Peyer's patch (tissue), 4 donors: ENCODE results near the gene COMMD4. TPM values are rescaled to one million over a fixed set of nuclear protein-coding genes. Genes with fewer than 3 reads are reported as not detected.
A peak's percentile ranks its signal among the peaks of the same experiment; 100 is the strongest.
"Not testable (repeated sequence)": the region's sequence is repeated elsewhere in the genome, so short reads cannot be mapped to it uniquely, and the experiment has no call there.

Experiments
- DNase-seq, 3 donors: peaks; one replicate each; pipeline ENCODE4 v3.0.0-alpha.2; 2017 to 2019
- H3K27ac ChIP-seq, 4 donors: fragments of 200-600 bp; sonication (generic); one replicate each; pipeline ENCODE4 v1.5.1; 2016 to 2019
- H3K27me3 ChIP-seq, 2 donors: fragments of 200-600 bp; sonication (generic); one replicate each; pipeline ENCODE4 v1.5.1; 2019
- H3K36me3 ChIP-seq, 3 donors: fragments of 200-600 bp; sonication (generic); one replicate each; pipeline ENCODE4 v1.5.1; 2016 to 2019
- H3K4me1 ChIP-seq, 4 donors: fragments of 200-600 bp; sonication (generic); one replicate each; pipeline ENCODE4 v1.5.1; 2016 to 2019
- H3K4me3 ChIP-seq, 4 donors: fragments of 200-600 bp; sonication (generic); 1 replicate in 3 of 4; 2 replicates in 1 of 4; pipeline ENCODE4 v1.5.1; 2016 to 2019; ENCODE audit warnings: mild to moderate bottlenecking in 1 of 4
- H3K9me3 ChIP-seq, 4 donors: fragments of 200-600 bp; sonication (generic); one replicate each; pipeline ENCODE4 v1.5.1; 2016 to 2019; ENCODE audit warnings: mild to moderate bottlenecking in 1 of 4
- POLR2A ChIP-seq, 2 donors: fragments of 450-650 bp; IDR thresholded peaks; one replicate each; pipeline ENCODE4 v1.5.1; 2017; ENCODE audit warnings: antibody characterized with exemption in 2 of 2, mild to moderate bottlenecking in 2 of 2, moderate library complexity in 2 of 2
- total RNA-seq, 4 donors: library from RNA; depleted of rRNA; stranded (reverse); fragments of >200 nt; gene quantifications; one replicate each; pipeline ENCODE4 v1.1.0, GENCODE V29; 2016
- TF ChIP-seq, protein P1 (sequence below), 6 experiments: fragments of 450-650 bp in 4 of 6; fragments of 200-600 bp in 2 of 6; sonication (generic) in 1 of 6; IDR thresholded peaks; one replicate each; pipeline ENCODE4 v1.5.1; 2017 to 2019; ENCODE audit warnings: antibody characterized with exemption in 6 of 6, mild to moderate bottlenecking in 3 of 6, moderate library complexity in 1 of 6

Gene COMMD4
- total RNA-seq, 4 donors from 2014 or later: 54.2 to 107 (median 68.0) TPM

DNA sequence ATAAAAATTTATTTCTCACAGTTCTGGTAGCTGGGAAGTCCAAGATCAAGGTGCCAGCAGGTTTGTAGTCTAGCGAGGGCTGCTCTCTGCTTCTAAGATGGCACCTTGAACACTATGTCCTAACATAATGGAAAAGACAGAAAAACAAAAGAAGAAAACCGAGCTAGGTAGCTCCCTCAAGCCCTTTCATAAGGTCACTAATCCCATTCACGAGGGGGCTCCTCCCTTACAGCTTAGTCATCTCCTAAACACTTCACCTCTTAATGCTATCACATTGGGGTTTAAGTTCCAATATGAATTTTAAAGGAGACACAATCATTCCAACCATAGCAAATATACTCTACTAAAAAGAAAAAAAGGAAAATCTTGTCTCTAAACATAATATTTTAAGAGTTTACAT is 29.7 kb upstream of the COMMD4 start:
- H3K36me3 ChIP-seq: no peaks in the 10 kb centered on the region
- H3K27me3 ChIP-seq: no peaks in the 10 kb centered on the region
- DNase-seq: no peak
- H3K27ac ChIP-seq: no peak overlapping the region
- no peaks in the 10 kb centered on the region for H3K4me1 ChIP-seq
- no peaks in the 10 kb centered on the region for H3K9me3 ChIP-seq
- TF ChIP-seq, protein P1, sequence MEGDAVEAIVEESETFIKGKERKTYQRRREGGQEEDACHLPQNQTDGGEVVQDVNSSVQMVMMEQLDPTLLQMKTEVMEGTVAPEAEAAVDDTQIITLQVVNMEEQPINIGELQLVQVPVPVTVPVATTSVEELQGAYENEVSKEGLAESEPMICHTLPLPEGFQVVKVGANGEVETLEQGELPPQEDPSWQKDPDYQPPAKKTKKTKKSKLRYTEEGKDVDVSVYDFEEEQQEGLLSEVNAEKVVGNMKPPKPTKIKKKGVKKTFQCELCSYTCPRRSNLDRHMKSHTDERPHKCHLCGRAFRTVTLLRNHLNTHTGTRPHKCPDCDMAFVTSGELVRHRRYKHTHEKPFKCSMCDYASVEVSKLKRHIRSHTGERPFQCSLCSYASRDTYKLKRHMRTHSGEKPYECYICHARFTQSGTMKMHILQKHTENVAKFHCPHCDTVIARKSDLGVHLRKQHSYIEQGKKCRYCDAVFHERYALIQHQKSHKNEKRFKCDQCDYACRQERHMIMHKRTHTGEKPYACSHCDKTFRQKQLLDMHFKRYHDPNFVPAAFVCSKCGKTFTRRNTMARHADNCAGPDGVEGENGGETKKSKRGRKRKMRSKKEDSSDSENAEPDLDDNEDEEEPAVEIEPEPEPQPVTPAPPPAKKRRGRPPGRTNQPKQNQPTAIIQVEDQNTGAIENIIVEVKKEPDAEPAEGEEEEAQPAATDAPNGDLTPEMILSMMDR (IDR thresholded peaks at IDR 0.05): no peak
- TF ChIP-seq POLR2A (IDR thresholded peaks at IDR 0.05): no peak
- no peak overlapping the region for H3K4me3 ChIP-seq

DNA sequence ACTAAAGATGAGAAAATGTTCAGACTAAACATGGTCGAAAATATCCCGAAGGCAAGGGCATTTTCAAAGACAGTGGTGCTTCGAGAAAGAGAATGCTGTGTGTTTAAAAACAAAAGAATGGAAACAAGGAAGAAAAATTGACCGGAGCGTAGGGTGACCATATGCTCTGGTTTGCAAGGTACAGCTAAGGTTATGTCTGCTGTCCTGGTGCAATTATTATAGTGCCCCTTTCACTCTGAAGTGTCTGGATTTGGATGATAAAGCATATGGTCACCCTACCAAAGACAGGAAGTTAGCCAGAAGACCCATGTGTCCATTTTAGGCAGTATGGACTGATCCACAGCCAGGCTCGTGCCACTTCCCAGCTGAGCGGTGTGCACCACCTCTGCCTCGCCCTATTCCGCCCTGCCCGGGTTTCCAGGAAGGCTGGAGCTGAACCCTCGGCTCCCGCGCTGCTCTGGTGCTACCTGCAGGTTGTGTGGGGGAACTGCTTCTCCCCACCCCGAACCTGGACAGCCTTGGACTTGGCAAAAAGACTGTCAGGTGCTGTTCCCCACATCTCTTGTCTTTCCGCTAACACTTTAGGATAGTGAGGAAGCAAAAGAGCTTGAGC is 28.0 kb upstream of the COMMD4 start:
- H3K36me3 ChIP-seq: no peaks in the 10 kb centered on the region
- H3K9me3 ChIP-seq: no peaks in the 10 kb centered on the region
- H3K4me1 ChIP-seq: no peaks in the 10 kb centered on the region
- no peaks in the 10 kb centered on the region for H3K27me3 ChIP-seq
- H3K4me3 ChIP-seq: no peak overlapping the region
- H3K27ac ChIP-seq: no peak overlapping the region
- TF ChIP-seq, protein P1 (IDR thresholded peaks at IDR 0.05): peak in 4 of 6 experiments; percentile 26 to 55 (median 48)
- no peak for TF ChIP-seq POLR2A (IDR thresholded peaks at IDR 0.05)
- DNase-seq: peak in 2 of 3 donors; percentile 65 to 67

- TF ChIP-seq, protein P1 (IDR thresholded peaks at IDR 0.05): no peak
- no peak for TF ChIP-seq POLR2A (IDR thresholded peaks at IDR 0.05)
Observed at GRCh38 chr15:75309711-75310110, 26.2 kb upstream of the COMMD4 start.

GRCh38 chr15:75312548-75312947 is 23.3 kb upstream of the COMMD4 start:
- H3K27me3 ChIP-seq, H3K9me3 ChIP-seq, H3K36me3 ChIP-seq: not testable (repeated sequence)

More at GRCh38 chr15:75309711-75310110, 26.2 kb upstream of the COMMD4 start:
- Histone ChIP-seq H3K4me1 (no peaks in the 10 kb centered on the region), H3K27me3 (no peaks in the 10 kb centered on the region), H3K27ac (no peak overlapping the region), H3K36me3 (no peaks in the 10 kb centered on the region), H3K4me3 (no peak overlapping the region), H3K9me3 (no peaks in the 10 kb centered on the region)
- DNase-seq: no peak

DNA sequence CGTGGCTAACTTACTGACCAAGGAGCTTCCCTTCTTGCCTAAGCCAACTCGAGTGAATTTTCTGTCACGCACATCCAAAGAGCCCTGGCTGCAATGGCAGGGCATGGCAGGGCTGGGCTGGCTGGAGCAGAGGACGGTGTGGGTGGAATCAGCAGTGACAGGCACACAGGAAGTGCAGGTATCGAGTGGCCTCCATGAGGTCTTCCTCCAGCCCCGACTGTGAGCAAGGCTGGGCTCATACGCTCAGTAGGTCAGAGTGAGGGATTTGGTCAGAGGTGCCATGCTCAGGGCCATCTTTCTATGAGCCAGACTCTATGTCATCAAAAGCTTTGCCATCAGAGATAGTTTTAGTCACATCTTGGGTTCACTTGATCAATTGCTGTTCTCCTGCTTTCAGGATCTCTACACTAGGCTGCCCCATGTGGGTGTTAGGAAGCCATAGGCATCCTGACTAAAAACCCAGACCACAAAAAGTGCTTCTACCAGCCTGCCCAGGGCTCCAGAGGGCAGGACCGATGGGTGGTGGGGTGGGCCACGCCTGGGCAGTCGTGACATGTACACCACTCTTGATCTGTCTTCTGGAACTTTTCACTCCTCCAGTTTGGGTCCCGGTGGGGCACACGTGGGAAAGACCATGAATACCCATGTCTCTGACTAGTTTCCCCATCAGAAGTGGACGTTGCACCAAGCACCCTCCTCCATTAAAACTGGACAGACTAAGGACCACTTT is 22.6 kb upstream of the COMMD4 start:
- no peaks in the 10 kb centered on the region for H3K4me1 ChIP-seq
- H3K36me3 ChIP-seq: no peaks in the 10 kb centered on the region
- no peaks in the 10 kb centered on the region for H3K9me3 ChIP-seq
- H3K27ac ChIP-seq: no peak overlapping the region
- no peak overlapping the region for H3K4me3 ChIP-seq
- DNase-seq: no peak
- H3K27me3 ChIP-seq: no peaks in the 10 kb centered on the region
- no peak for TF ChIP-seq POLR2A (IDR thresholded peaks at IDR 0.05)
- TF ChIP-seq, protein P1 (IDR thresholded peaks at IDR 0.05): no peak

More at GRCh38 chr15:75312548-75312947, 23.3 kb upstream of the COMMD4 start:
- not testable (repeated sequence) for H3K4me3 ChIP-seq, H3K4me1 ChIP-seq, DNase-seq, H3K27ac ChIP-seq

DNA sequence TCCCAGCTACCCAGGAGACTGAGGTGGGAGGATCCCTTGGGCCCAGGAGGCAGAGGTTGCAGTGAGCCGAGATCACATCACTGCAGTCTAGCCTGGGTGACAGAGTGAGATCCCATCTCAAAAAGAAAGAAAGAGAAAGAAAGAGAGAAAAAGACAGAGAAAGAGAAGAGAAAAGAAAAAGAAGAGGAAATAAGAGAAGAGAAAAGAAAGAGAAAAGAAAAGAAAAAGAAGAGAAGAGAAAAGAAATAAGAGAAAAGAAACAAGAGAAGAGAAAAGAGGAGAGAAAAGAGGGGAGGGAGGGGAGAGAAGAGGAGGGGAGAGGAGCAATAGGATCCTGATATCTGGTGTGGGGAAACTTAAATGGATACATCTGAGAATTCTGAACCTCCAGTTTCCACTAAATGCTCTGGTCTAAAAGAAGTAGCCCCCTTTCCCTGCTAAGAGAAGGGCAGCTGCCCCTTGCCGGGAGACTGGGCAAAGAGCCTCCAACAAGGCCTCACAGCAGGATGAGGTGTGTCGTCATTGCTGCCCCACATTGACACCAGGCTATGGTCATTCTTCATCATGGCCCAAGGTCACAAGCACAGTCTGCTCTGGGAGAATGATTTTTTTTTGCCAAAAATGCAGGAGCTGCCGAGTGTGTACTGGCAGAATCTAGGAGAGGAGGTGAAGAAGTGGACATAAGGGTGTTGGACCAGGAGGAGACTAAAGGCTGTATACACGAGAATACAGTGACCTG is 21.1 kb upstream of the COMMD4 start:
- no peak for DNase-seq
- no peaks in the 10 kb centered on the region for H3K9me3 ChIP-seq
- no peaks in the 10 kb centered on the region for H3K4me1 ChIP-seq
- no peak for TF ChIP-seq POLR2A (IDR thresholded peaks at IDR 0.05)
- TF ChIP-seq, protein P1 (IDR thresholded peaks at IDR 0.05): no peak
- no peaks in the 10 kb centered on the region for H3K36me3 ChIP-seq
- no peak overlapping the region for H3K27ac ChIP-seq
- no peaks in the 10 kb centered on the region for H3K27me3 ChIP-seq
- H3K4me3 ChIP-seq: no peak overlapping the region

- not testable (repeated sequence) for H3K27ac ChIP-seq, H3K4me1 ChIP-seq, H3K4me3 ChIP-seq, DNase-seq, H3K36me3 ChIP-seq, H3K9me3 ChIP-seq, H3K27me3 ChIP-seq
Observed at GRCh38 chr15:75319231-75319897, 16.5 kb upstream of the COMMD4 start.
